ENCODE results near the gene ALK.

Gene ALK

DNA sequence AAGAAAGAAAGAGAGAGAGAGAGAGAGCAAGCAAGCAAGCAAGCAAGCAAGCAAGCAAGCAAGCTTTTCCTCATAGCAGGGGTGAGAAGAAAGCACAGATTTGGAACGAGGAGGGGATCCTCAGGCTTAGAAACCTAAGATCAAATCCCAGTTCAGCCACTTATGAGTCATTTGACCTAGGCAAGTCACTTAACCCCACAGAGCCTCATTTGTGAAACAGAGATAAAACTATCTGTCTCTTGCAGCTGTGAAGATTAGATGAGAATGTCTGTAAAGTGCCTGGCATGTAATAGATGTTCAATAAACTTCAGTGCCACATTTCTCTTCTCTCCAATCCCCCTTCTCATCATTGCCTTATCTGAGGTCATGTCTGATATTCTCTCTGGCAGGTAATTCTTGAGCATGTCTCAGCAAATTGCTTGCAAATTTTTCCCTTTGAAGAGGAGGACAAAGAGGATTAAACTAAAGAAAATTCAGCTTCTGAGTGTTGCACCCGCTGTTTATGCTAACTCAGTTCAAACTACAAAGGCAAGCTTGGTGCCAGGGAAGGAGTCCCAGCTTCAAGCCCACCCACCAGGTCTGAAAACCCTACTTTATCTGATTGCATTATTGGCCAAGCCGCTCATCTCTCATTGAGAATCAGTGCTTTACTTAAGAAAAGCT, 20.3 kb downstream of the ALK start:
- Histone ChIP-seq H3K4me1 (ENCODE audit: low read length) (no peaks in the 10 kb centered on the region), H3K27me3 (ENCODE audit: low read depth, low read length) (peaks cover 85% of the 10 kb centered on the region)

GRCh38 chr2:29898999-29899398, 22.4 kb downstream of the ALK start:
- Histone ChIP-seq H3K4me3 (ENCODE audit: low read length) (no peak overlapping the region), H3K79me2 (ENCODE audit: low read length) (no peaks in the 10 kb centered on the region), H3K9ac (ENCODE audit: low read length) (no peak overlapping the region), H3K27me3 (ENCODE audit: low read depth, low read length) (peaks cover 77% of the 10 kb centered on the region), H3K4me2 (ENCODE audit: low read length) (no peak overlapping the region), H4K20me1 (ENCODE audit: insufficient read depth, low read length) (no peaks in the 10 kb centered on the region), H3K4me1 (ENCODE audit: low read length) (no peaks in the 10 kb centered on the region), H2AFZ (ENCODE audit: low read depth, low read length) (no peak overlapping the region), H3K36me3 (replicated peaks; ENCODE audit: low read depth, low read length) (no peaks in the 10 kb centered on the region), H3K27ac (ENCODE audit: low read length) (no peak overlapping the region), H3K9me3 (ENCODE audit: insufficient read depth, low read length) (no peaks in the 10 kb centered on the region)
- no peak for TF ChIP-seq EZH2phosphoT487 (IDR thresholded peaks at IDR 0.05; ENCODE audit: low read depth)
- TF ChIP-seq, protein P1, sequence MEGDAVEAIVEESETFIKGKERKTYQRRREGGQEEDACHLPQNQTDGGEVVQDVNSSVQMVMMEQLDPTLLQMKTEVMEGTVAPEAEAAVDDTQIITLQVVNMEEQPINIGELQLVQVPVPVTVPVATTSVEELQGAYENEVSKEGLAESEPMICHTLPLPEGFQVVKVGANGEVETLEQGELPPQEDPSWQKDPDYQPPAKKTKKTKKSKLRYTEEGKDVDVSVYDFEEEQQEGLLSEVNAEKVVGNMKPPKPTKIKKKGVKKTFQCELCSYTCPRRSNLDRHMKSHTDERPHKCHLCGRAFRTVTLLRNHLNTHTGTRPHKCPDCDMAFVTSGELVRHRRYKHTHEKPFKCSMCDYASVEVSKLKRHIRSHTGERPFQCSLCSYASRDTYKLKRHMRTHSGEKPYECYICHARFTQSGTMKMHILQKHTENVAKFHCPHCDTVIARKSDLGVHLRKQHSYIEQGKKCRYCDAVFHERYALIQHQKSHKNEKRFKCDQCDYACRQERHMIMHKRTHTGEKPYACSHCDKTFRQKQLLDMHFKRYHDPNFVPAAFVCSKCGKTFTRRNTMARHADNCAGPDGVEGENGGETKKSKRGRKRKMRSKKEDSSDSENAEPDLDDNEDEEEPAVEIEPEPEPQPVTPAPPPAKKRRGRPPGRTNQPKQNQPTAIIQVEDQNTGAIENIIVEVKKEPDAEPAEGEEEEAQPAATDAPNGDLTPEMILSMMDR (IDR thresholded peaks at IDR 0.05; ENCODE audit: low read depth, low read length): no peak

More for the DNA sequence above, 20.3 kb downstream of the ALK start:
- no peak overlapping the region for H2AFZ ChIP-seq (ENCODE audit: low read depth, low read length)
- no peak overlapping the region for H3K4me3 ChIP-seq (ENCODE audit: low read length)
- no peak overlapping the region for H3K9ac ChIP-seq (ENCODE audit: low read length)
- H3K4me2 ChIP-seq (ENCODE audit: low read length): no peak overlapping the region
- no peaks in the 10 kb centered on the region for H3K79me2 ChIP-seq (ENCODE audit: low read length)
- H3K27ac ChIP-seq (ENCODE audit: low read length): no peak overlapping the region
- H3K36me3 ChIP-seq (replicated peaks; ENCODE audit: low read depth, low read length): no peaks in the 10 kb centered on the region
- no peaks in the 10 kb centered on the region for H3K9me3 ChIP-seq (ENCODE audit: insufficient read depth, low read length)
- TF ChIP-seq EZH2phosphoT487 (IDR thresholded peaks at IDR 0.05; ENCODE audit: low read depth): no peak
- TF ChIP-seq, protein P1 (IDR thresholded peaks at IDR 0.05; ENCODE audit: low read depth, low read length): no peak
- H4K20me1 ChIP-seq (ENCODE audit: insufficient read depth, low read length): no peaks in the 10 kb centered on the region

- Histone ChIP-seq H3K4me1 (ENCODE audit: low read length) (no peaks in the 10 kb centered on the region), H2AFZ (ENCODE audit: low read depth, low read length) (no peak overlapping the region), H3K36me3 (replicated peaks; ENCODE audit: low read depth, low read length) (no peaks in the 10 kb centered on the region), H3K27ac (ENCODE audit: low read length) (no peak overlapping the region), H3K4me3 (ENCODE audit: low read length) (no peak overlapping the region), H3K79me2 (ENCODE audit: low read length) (no peaks in the 10 kb centered on the region), H3K4me2 (ENCODE audit: low read length) (no peak overlapping the region), H3K27me3 (ENCODE audit: low read depth, low read length) (peaks cover 62% of the 10 kb centered on the region), H3K9ac (ENCODE audit: low read length) (no peak overlapping the region), H4K20me1 (ENCODE audit: insufficient read depth, low read length) (no peaks in the 10 kb centered on the region), H3K9me3 (ENCODE audit: insufficient read depth, low read length) (no peaks in the 10 kb centered on the region)
- no peak for TF ChIP-seq EZH2phosphoT487 (IDR thresholded peaks at IDR 0.05; ENCODE audit: low read depth)
- TF ChIP-seq, protein P1 (IDR thresholded peaks at IDR 0.05; ENCODE audit: low read depth, low read length): no peak
Measured at GRCh38 chr2:29894822-29895614, 26.4 kb downstream of the ALK start.

- Histone ChIP-seq H3K9me3 (ENCODE audit: insufficient read depth, low read length) (no peaks in the 10 kb centered on the region), H3K9ac (ENCODE audit: low read length) (no peak overlapping the region), H3K4me2 (ENCODE audit: low read length) (no peak overlapping the region), H3K4me1 (ENCODE audit: low read length) (no peaks in the 10 kb centered on the region), H3K4me3 (ENCODE audit: low read length) (no peak overlapping the region), H3K36me3 (replicated peaks; ENCODE audit: low read depth, low read length) (no peaks in the 10 kb centered on the region), H3K27me3 (ENCODE audit: low read depth, low read length) (peaks cover 43% of the 10 kb centered on the region), H3K79me2 (ENCODE audit: low read length) (no peaks in the 10 kb centered on the region), H4K20me1 (ENCODE audit: insufficient read depth, low read length) (no peaks in the 10 kb centered on the region), H2AFZ (ENCODE audit: low read depth, low read length) (no peak overlapping the region), H3K27ac (ENCODE audit: low read length) (no peak overlapping the region)
- TF ChIP-seq, protein P1 (IDR thresholded peaks at IDR 0.05; ENCODE audit: low read depth, low read length): no peak
- no peak for TF ChIP-seq EZH2phosphoT487 (IDR thresholded peaks at IDR 0.05; ENCODE audit: low read depth)
Measured at GRCh38 chr2:29892585-29893259, 28.7 kb downstream of the ALK start.
